NCI-H82 treated with DMSO at 0.1 percent for 48 hours (cell line): ENCODE data around the gene LGALS7.
"Not testable (repeated sequence)": the region's sequence is repeated elsewhere in the genome, so short reads cannot be mapped to it uniquely, and the experiment has no call there.

Experiments used
- DNase-seq: peaks from one replicate; lab custom pipeline; 2025; ENCODE audit not compliant: unreplicated experiment; lab: John Stamatoyannopoulos, UW

The LGALS7 gene

DNA sequence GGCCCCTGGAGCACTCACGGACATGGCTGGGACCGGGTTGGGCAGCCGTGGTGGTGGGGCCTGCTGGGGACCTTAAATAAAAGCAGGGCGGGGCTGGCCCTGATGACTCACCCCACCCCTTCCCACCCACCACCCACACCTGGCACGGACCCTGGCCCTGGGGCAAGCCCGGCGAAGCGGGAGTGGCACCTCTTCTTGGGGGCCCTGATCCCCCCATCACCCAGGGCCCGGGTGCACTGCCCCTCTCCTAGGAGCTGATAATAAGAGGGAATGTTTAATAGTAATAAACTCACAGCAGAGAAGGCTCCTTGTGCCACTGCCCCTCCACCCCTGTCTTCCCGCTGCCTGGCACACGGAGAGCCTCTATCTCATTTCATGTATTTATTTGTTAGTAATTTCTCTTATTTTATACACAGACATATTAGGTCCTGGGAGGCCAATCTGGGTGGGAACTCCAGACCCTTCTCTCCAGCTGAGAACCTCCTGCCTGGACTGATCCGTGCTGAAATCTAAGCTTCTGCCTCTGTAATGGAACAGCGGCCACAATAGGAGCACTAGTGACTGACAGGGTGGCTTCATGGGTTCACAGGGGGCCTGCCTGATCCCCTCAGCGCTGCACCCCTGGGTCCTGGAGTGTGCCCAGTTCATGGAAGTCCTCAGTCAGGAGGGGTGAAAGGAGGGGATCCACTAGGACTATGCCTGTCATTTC, at the start of gene LGALS7:
Gene LGALS7, minus strand, starts transcription at position 49 of the 709 bp plus-strand sequence. Its CDS starts 25 bp downstream, at position 24.
- no peak for DNase-seq

DNA sequence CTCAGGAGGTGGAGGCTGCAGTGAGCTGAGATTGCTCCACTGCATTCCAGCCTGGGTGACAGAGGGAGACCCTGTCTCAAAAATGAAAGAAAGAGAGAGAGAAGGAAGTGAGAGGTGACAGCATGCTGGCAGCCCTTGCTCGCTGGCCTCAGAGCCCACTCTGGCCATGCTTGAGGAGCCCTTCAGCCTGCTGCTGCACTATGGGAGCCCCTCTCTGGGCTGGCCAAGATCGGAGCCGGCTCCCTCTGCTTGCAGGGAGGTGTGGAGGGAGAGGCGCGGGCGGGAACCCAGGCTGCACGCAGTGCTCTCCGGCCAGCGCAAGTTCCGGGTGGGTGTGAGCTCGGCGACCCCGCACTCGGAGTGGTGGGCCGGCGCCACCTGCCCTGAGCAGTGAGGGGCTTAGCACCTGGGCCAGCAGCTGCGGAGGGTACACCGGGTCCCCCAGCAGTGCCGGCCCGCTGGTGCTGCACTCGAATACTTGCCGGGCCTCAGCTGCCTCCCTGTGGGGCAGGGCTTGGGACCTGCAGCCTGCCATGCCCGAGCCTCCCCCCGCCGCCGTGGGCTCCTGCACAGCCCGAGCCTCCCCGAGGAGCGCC, 48.0 kb upstream of the LGALS7 start:
- not testable (repeated sequence) for DNase-seq

DNA sequence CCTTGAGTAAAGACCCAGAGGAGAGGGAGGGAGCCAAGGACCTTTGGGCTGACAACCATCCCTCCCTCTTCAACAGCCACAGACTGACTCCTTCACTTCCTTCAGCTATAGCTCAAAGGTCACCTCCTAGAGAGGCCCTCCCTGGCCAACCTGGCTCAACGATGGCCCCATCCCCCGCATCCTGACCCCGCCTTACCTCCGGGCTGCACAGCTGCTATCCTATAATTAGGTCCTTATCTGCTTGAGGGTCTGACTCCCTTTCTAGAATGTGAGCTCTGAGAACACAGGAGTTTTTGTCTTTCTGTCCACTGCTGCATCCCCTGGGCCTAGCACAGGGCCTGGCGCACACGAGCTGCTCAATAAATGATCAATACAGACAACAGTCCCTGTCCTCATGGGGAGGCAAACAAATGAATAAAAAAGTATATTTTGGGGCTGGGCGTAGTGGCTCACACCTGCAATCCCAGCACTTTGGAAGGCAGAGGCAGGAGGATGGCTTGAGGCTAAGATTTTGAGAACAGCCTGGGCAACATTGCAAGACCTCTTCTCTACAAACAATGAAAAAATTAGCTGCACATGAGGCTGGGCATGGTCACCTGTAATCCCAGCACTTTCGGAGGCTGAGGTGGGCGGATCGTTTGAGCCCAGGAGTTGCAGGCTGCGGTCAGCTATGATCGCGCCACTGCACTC, 46.1 kb upstream of the LGALS7 start:
- peak; percentile 43 for DNase-seq

DNA sequence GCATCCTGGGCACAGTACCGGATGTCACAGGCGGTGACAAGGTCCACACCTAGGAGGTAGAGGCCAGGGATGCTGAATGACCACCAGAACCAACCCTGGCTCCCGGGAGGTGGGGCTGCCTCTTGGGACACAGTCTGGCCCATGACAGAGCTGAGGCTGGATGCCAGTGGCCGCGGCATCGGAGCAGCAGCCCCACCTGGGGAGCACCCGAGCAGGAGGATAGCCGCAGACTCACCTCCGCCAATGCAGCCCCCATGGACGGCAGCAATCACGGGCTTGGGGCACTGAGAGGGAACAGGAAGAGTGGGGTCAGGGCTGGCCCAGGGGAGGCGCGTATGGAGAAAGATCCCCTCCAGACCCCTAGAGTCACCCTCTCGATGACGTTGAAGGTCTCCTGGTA, 43.8 kb upstream of the LGALS7 start:
- DNase-seq = no peak

DNA sequence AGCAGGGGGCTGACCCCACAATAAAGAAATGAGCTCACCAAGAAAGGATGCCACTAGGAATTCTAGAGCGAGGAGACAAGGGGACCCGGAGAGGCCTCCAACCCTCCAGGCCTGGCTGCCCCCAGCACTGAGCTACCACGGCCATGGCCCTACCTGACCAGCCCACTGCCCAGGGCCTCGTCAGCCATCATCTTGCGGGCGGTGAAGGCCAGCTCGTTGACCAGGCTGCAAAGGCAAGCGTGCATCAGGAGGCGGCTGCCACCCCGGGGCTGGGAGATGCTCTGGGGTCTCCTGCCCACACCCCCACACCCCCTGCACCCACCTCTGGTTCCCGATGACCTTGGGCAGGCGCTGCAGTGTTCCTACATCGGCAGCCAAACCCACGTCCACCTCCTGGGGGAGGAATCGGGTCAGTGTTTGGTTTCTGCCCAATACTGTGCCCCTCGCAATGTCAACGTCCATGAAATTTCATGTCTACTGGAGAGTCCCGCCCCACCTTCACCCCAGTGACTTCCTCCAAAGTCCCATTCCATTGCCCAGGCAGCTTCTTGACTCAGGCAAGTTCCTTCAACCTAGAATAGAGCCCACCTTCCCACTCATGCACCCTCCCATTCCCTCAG, 42.9 kb upstream of the LGALS7 start:
- no peak for DNase-seq

DNA sequence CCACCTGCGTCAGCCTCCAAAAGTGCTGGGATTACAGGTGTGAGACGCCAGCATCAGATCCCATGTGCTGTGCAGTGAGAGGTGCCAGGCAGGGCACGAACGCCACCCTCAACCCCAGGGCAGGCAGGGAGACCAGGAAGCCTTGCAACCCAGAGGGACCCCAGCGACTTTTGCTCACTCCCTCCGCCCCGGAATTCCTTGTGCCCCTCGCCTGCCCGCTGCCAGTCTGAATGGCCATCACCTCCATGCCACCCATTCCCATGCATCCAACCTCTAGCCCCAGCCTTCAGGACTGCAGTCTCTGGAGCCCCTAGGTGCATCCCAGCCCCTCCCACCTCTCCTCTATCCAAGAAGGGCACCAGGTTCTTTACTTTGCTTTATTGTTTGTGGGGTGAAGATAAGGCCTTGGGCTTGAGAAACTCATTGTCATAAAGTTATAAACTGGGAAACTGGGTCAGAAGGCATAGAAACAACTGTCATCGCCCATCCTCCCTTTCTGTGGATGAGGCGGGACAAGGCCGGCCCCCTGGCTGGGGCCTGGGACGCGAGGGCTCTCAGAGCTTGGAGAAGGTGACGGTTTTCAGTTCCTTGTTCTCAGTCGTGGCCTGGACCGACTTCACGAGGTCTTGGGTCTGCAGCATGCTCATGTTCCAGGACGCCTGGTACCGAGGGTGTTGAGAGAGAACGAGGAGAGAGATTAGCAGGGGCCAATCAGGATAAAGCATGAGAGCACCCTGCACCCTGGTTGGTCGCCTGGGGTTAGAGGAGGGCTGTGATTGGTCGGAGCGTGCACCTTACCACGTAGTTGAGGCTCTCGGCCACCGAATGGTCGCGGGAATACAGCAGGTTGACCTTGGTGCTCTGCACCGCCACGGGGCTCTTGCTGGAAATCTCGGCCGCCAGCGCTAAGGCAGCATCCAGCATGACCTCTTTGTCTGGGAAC, 42.0 kb upstream of the LGALS7 start:
- no peak for DNase-seq

DNA sequence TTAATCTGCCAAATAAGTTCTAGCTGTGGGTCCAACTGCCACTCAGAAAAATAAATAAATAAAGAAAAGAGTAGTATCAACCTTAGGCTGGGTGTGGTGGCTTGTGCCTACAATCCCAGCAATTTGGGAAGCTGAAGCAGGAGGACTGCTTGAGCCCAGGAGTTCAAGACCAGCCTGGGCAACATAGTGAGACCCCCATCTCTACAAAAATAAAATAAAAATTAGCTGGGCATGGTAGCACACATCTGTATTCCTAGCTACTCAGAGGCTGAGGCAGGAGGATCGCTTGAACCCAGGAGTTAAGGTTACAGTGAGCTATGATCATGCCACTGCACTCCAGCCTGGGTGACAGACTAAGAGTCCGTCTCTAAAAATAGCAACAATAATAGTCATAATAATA, 40.6 kb upstream of the LGALS7 start:
- not testable (repeated sequence) for DNase-seq

DNA sequence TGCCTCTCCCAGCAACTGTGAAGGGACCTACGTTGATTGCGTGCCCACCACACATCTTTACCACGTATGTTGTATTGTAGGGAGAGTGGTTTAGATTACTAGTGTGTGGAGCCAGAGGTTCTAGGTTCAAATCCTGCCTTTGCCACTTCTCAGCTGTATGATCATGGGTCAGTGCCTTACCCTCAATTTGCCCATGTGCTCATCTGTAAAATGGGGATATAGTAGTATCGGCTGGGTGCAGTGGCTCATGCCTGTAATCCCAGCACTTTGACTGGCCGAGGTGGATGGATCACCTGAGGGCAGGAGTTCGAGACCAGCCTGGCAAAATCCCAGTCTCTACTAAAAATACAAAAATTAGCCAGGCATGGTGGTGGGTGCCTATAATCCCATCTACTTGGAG, 40.0 kb upstream of the LGALS7 start:
- no peak for DNase-seq

DNA sequence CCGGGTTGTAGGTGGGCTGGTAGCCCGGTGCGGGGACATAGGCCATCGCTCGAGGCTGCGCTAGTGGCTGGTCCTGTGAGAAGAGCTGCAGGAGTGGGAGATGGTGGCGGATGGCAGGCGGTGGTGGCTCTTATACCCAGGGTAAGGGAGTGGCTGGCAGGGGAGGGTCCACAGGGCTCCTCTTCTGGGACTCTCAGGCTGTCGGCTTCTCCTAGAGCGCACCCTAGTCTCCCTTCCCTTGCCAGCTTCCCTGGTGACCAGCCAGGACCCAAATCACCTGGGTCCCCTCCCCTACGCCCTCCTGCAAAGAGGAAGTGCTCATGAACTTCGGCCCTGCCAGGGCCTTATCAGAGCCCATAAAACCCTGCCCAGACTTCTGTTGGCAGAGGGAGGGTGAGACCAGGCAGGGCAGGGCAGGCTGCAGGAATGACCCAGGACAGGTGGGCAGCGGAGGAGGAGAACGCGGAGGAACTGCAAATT, 39.6 kb upstream of the LGALS7 start, which contains the start of gene LGALS4:
Gene LGALS4, minus strand, starts transcription at position 105 of the 480 bp plus-strand sequence. Its CDS starts 59 bp downstream, at position 46.
- DNase-seq = no peak

DNA sequence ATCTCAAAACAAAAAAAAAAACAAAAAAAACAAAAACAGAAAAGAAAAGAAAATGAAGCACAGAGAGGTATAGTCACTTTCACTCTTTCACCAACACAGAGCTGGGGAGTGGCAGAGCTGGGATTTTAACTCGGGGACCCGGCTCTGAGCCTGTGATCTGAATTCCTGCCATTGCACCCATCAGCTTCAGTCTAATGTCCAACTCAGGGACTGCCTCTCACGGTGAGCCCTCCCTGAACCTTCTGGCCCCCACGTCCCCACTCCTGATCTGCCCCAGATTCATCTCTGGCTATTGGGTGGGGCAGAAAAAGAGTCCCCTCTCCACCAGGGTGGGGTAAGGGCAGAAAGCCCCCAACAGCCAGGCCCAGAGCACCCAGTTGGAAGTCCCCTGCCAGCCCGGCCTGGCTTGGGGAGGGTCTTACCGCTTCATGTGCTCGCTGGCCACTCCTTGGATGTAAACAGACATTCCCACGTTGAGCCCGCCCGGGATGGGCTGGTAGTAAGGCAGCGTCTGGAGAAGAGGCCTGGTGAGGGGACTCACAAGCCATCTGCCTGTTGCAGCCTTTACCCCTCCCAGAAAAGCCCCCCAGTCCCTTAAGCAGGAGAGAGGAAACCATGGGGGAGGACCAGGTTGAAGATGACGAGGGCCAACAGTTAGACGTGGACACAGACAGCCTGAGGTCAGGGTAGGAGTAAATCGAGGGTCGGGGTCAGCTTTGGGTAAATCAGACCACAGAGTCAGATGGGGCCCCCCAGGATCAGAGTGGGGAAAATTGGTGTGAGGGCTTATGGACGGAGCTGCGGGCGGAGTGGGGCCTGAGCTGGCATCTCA, 38.9 kb upstream of the LGALS7 start:
- DNase-seq = no peak

DNA sequence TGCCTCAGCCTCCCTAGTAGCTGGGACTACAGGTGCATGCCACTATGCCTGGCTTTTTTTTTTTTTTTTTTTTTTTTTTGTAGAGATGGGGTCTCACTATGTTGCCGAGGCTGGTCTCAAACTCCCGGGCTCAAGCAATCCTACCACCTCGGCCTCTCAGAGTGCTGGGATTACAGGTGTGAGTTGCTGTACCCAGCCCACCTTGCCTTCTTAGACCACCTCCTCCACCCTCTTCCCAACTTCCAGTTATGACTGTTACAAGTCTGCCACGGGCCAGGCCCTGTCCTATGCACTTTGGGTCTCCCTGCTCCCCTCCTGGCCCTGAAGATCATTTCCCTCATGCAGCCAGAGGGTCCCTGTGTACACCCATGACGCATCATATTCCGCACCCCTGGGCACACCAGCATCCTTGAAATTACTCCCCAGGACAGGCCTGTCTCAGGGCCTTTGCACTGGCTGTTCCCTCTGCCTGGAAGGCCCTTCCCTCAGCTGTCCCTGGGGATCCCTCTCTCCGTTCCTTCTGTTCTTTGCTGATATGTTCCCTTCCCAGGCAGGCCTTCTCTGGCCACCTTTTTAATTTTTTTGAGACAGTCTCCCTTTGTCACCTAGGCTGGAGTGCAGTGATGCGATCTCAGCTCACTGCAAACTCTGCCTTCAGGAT, 36.4 kb upstream of the LGALS7 start:
- no peak for DNase-seq

DNA sequence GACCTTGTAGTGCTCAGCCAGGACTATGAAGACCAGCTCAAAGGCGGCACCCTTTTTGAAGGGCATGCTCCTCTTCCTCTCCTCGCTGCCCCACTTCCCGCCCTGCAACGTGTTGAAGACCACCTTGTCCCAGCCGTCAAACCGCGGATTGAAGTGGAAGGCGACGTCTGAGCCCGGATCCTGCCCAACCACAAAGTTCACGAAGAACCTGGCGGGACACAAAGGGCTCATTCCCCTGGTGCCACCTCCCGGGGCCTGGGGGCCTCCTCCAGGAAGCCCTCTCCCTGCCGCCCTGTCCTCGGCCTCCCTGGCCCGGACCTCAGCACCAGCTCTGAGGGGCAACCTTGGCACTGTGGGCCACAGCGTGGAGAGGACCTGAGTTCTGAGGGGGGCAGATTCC, 35.4 kb upstream of the LGALS7 start:
- DNase-seq = no peak

DNA sequence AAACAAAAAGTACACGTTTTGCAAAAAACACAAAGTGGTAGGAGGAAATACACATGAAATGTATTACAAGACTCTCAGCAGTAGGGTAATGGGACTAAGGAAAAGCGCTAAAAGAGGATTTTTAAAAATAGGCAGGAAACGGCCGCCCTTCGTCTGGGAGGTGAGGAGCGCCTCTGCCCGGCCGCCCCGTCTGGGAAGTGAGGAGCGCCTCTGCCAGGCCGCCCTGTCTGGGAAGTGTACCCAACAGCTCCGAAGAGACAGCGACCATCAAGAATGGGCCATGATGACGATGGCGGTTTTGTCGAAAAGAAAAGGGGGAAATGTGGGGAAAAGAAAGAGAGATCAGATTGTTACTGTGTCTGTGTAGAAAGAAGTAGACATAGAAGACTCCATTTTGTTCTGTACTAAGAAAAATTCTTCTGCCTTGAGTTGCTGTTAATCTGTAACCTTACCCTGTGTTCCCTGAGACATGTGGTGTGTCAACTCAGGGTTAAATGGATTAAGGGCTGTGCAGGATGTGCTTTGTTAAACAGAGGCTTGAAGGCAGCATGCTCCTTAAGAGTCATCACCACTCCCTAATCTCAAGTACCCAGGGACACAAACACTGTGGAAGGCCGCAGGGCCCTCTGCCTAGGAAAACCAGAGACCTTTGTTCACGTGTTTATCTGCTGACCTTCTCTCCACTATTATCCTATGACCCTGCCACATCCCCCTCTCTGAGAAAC, 34.2 kb upstream of the LGALS7 start:
- DNase-seq = peak; percentile 86

DNA sequence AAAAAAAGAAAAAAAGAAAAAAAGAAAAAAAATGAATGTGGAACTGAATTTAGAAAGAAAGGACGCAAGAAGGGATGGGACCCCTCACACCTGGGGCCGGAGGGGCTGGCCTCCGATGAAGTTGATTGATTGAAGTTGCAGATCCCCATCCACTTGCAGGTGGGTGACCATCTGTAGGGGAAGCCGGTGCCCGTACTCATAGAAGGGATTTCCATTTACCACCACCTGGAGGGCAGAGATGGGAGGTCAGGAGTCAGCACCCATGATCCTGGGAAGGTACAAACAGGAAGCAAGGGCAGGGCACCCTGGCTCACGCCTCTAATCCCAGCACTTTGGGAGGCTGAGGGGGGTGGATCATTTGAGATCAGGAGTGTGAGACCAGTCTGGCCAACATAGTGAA, 33.1 kb upstream of the LGALS7 start:
- peak; percentile 7 for DNase-seq

DNA sequence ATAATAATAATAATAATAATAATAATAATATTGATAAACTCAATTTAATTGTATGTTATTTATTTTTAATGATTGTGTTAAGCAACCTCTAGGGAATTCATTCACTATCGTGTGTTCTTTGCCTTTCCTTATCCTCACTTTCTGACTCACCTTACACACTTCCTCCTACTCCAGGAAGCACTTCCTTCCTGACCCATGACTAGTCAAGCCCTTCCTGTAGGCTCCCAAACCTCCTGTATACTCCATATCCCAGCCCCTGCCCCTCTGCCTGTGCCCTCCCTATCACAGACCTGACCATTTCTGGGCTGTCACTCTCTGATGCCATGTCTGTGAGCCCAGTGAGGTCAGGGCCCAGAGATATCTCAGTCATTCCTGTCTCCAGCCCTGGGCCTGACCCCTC, 31.9 kb upstream of the LGALS7 start:
- no peak for DNase-seq

DNA sequence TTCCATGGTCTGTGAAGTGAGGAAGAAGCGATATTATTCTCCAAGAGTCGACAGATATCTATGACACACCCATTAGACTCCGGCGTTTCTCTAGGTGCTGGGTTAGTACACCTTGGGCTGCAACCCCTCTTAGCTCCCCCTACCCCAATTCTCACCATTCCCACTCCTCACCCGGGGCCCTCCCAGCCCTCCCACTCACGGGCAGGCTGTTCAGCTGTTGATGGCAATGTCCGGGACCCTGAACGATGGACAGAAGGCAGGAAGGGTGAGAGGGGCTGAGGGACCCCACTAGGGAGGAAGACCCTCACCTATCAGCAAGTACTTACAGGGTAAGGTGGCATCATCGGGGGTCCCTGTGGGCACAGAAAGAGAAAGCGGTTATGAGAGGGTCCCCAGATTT, 30.2 kb upstream of the LGALS7 start:
- no peak for DNase-seq

DNA sequence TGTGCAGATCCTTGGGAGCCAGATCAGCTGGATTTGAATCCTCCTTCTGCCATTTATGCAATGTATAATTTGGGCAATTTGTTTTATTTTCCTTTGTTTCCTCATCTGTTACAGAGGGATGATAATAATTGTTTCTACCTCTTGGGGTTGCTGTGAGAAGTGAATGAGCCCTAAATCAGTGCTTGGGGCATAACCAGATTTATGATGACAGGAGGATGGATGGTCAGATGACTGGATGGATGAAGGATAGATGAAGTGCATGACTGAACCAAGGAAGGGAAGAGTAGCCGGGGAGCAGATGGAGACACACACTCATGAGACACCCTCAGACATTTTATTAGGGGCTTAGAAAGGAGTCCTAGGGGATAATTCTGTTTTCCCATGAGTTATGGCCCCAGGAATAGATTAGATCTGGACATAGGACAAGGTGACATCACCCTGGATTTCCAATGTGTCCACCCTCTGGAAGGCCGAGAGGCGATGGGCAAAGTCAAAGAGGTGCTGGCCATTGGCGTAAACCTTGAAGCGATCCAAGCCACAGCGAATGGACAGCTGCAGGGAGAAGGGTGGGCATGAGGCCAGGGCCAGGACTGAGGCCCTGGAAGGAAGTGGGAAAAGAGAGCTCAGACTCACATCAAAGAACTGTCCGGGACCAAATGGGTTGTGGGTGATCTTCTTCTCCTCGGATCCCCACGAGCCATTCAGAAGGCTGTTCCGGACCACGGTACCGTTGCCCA, 28.2 kb upstream of the LGALS7 start:
- peak; percentile 8 for DNase-seq
